Hepatocyte (in vitro differentiated cells): ENCODE measurements around the gene PRDX5. TPM values are rescaled to one million over a fixed set of nuclear protein-coding genes. Genes with fewer than 3 reads are reported as not detected.

Experiments used
- DNase-seq: peaks from one replicate; pipeline ENCODE4 v3.0.0-alpha.2; 2016; ENCODE audit warnings: low spot score
- H2AFZ ChIP-seq: fragments of 200-600 bp; sonication (generic); 2 replicates; pipeline ENCODE4 v1.6.0; 2016; ENCODE audit warnings: antibody characterized with exemption, mild to moderate bottlenecking
- H3K27ac ChIP-seq: fragments of 200-600 bp; sonication (generic); 2 replicates; pipeline ENCODE4 v1.5.1; 2016; ENCODE audit warnings: mild to moderate bottlenecking
- H3K27me3 ChIP-seq: fragments of 200-600 bp; sonication (generic); 2 replicates; pipeline ENCODE4 v1.6.1; 2016
- H3K36me3 ChIP-seq: fragments of 200-600 bp; sonication (generic); replicated peaks from 2 replicates; pipeline ENCODE4 v1.5.1; 2016; ENCODE audit warnings: low read depth; ENCODE audit not compliant: insufficient read depth
- H3K4me1 ChIP-seq: fragments of 200-600 bp; sonication (generic); 2 replicates; pipeline ENCODE4 v1.5.1; 2016; ENCODE audit warnings: mild to moderate bottlenecking, moderate library complexity; ENCODE audit not compliant: insufficient read depth
- H3K4me2 ChIP-seq: fragments of 200-600 bp; sonication (generic); 2 replicates; pipeline ENCODE4 v1.6.0; 2016
- H3K4me3 ChIP-seq: fragments of 200-600 bp; sonication (generic); 2 replicates; pipeline ENCODE4 v1.5.1; 2016; ENCODE audit warnings: mild to moderate bottlenecking
- H3K79me2 ChIP-seq: fragments of 200-600 bp; sonication (generic); 2 replicates; pipeline ENCODE4 v1.6.0; 2017; ENCODE audit warnings: mild to moderate bottlenecking
- H3K9me2 ChIP-seq: fragments of 200-600 bp; sonication (generic); replicated peaks from 2 replicates; pipeline ENCODE4 v1.6.0; 2017; ENCODE audit warnings: mild to moderate bottlenecking; ENCODE audit not compliant: insufficient read depth
- H3K9me3 ChIP-seq: fragments of 200-600 bp; sonication (generic); 2 replicates; pipeline ENCODE4 v1.5.1; 2016; ENCODE audit warnings: low read depth, mild to moderate bottlenecking
- H4K20me1 ChIP-seq: fragments of 200-600 bp; sonication (generic); 2 replicates; pipeline ENCODE4 v1.6.0; 2016; ENCODE audit warnings: mild to moderate bottlenecking; ENCODE audit not compliant: insufficient read depth, poor library complexity, severe bottlenecking
- EZH2 ChIP-seq: fragments of 200-600 bp; sonication (generic); IDR thresholded peaks from 2 replicates; pipeline ENCODE4 v1.6.1; 2016; ENCODE audit warnings: antibody characterized with exemption, mild to moderate bottlenecking, borderline replicate concordance
- EZH2phosphoT487 ChIP-seq: fragments of 200-600 bp; sonication (generic); IDR thresholded peaks from one replicate; pipeline ENCODE4 v1.6.1; 2018; ENCODE audit warnings: antibody characterized with exemption, mild to moderate bottlenecking, low read depth, moderate library complexity; ENCODE audit not compliant: unreplicated experiment, severe bottlenecking
- WGBS: methylation state at CpG from one replicate; pipeline ENCODE4 v1.1.6; 2016; ENCODE audit warnings: low lambda C conversion rate; ENCODE audit errors: missing lambda C conversion rate; 5-methylcytosine and 5-hydroxymethylcytosine counted together
- polyA plus RNA-seq: library from polyadenylated mRNA; unstranded; fragments of >200 nt; fragmentation: Nextera tagmentation; extraction: Ambion mirVana; gene quantifications from 2 replicates; pipeline ENCODE4 v1.2.1, GENCODE V29; 2016
- total RNA-seq: library from RNA; depleted of rRNA; stranded (reverse); fragments of >200 nt; gene quantifications from 2 replicates; pipeline ENCODE4 v1.2.3, GENCODE V29; 2014
- TF ChIP-seq, protein P1 (sequence below): fragments of 200-600 bp; sonication (generic); IDR thresholded peaks from 2 replicates; pipeline ENCODE4 v1.5.1; 2016; ENCODE audit warnings: antibody characterized with exemption, mild to moderate bottlenecking; ENCODE audit not compliant: poor library complexity

PRDX5 gene
- total and polyA plus RNA-seq, 2 experiments from 2014 or later = 267 to 517 TPM

DNA sequence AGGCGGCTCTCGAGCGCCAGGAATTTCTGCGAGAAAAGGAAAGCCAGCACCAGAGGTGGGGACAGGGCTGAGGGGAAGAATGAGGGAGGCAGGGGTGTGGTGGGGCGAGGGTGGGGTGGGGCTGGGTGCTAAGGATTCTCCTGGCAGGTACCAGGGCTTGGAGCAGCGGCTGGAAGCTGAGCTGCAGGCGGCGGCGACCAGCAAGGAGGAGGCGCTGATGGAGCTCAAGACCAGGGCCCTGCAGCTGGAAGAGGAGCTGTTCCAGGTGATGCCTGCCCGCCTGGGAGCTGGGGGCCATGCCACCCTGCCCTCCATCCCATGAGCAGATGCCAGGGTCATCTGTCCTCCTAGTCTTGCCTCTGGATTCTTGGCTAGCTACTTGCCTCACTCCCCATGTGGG lies 31.5 kb downstream of the PRDX5 start:
- 89% methylated on average over 6 of the region's 11 CpGs for WGBS
- TF ChIP-seq, protein P1, sequence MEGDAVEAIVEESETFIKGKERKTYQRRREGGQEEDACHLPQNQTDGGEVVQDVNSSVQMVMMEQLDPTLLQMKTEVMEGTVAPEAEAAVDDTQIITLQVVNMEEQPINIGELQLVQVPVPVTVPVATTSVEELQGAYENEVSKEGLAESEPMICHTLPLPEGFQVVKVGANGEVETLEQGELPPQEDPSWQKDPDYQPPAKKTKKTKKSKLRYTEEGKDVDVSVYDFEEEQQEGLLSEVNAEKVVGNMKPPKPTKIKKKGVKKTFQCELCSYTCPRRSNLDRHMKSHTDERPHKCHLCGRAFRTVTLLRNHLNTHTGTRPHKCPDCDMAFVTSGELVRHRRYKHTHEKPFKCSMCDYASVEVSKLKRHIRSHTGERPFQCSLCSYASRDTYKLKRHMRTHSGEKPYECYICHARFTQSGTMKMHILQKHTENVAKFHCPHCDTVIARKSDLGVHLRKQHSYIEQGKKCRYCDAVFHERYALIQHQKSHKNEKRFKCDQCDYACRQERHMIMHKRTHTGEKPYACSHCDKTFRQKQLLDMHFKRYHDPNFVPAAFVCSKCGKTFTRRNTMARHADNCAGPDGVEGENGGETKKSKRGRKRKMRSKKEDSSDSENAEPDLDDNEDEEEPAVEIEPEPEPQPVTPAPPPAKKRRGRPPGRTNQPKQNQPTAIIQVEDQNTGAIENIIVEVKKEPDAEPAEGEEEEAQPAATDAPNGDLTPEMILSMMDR = no peak
- TF ChIP-seq EZH2 (no peak), EZH2phosphoT487 (no peak)

DNA sequence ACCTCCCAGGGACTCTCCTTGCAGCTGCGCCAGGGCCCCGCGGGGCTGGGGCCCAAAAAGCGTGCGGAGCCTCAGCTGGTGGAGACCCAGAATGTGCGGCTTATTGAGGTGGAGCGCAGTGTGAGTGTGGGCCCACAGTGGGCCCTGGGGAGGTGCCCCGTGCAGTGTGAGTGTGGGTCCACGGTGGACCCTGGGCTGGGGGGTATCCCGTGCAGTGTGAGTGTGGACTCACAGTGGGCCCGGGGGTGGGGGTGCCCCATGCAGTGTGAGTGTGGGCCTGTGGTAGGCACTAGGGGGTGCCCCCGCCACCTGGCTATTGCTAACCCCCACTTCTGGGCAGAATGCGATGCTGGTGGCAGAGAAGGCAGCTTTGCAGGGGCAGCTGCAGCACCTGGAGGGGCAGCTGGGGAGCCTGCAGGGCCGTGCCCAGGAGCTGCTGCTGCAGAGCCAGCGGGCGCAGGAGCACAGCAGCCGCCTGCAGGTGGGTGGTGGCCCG lies 33.3 kb downstream of the PRDX5 start:
- TF ChIP-seq EZH2phosphoT487 = no peak
- TF ChIP-seq, protein P1 = no peak
- TF ChIP-seq EZH2 = no peak
- WGBS = 87% methylated on average over 18 of the region's 18 CpGs
- no peaks in the 10 kb centered on the region for H3K27me3 ChIP-seq

More for the DNA sequence above, 31.5 kb downstream of the PRDX5 start:
- Histone ChIP-seq H3K79me2 (no peaks in the 10 kb centered on the region), H3K36me3 (no peaks in the 10 kb centered on the region), H4K20me1 (no peaks in the 10 kb centered on the region), H2AFZ (no peak overlapping the region), H3K4me1 (no peaks in the 10 kb centered on the region), H3K9me3 (no peaks in the 10 kb centered on the region), H3K4me3 (no peak overlapping the region), H3K9me2 (no peaks in the 10 kb centered on the region), H3K4me2 (no peak overlapping the region), H3K27me3 (no peaks in the 10 kb centered on the region), H3K27ac (no peak overlapping the region)
- peak; percentile 3 for DNase-seq

DNA sequence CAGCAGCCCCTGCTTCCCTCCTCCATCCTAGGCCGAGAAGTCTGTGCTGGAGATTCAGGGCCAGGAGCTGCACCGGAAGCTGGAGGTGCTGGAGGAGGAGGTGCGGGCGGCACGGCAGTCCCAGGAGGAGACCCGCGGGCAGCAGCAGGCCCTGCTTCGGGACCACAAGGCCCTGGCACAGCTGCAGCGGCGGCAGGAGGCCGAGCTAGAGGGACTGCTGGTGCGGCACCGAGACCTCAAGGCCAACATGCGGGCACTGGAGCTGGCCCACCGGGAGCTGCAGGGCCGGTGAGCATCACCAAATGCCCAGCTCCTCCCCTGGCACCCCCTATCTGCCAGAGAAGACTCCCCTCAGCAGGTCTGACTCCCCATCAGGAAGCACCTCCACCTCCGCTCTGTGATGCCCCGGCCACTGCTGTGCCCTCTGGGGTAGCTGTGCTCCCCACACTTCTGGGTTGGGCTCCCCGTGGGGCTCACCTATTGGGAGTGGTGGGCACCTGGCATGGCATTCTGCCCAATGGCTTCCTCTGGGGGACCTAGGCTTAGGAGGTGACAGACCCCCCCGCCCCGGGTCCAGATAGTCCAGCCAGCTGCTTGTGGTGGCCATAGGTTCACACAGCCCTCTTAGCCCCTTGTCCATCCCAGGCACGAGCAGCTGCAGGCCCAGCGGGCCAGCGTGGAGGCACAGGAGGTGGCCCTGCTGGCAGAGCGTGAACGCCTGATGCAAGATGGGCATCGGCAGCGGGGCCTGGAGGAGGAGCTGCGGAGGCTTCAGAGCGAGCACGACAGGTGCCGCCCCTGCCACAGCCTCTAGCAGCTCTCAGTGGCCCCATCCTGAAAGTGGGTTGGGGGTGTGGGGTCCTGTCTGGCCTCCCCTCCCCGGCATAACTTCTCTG lies 34.4 kb downstream of the PRDX5 start:
- Histone ChIP-seq H3K4me1 (peaks cover 15% of the 10 kb centered on the region), H3K27me3 (no peaks in the 10 kb centered on the region), H3K36me3 (no peaks in the 10 kb centered on the region), H3K27ac (no peak overlapping the region), H3K79me2 (no peaks in the 10 kb centered on the region), H3K9me2 (no peaks in the 10 kb centered on the region), H4K20me1 (no peaks in the 10 kb centered on the region), H3K4me3 (no peak overlapping the region), H2AFZ (no peak overlapping the region), H3K9me3 (no peaks in the 10 kb centered on the region), H3K4me2 (no peak overlapping the region)
- peak; percentile 6 for DNase-seq
- TF ChIP-seq EZH2phosphoT487 (no peak), EZH2 (no peak)
- TF ChIP-seq, protein P1 = no peak
- 97% methylated on average over 32 of the region's 33 CpGs for WGBS

More for the DNA sequence above, 33.3 kb downstream of the PRDX5 start:
- peaks cover 8% of the 10 kb centered on the region for H3K4me1 ChIP-seq
- H3K9me2 ChIP-seq = no peaks in the 10 kb centered on the region
- H3K79me2 ChIP-seq = no peaks in the 10 kb centered on the region
- no peaks in the 10 kb centered on the region for H4K20me1 ChIP-seq
- H3K27ac ChIP-seq = no peak overlapping the region
- H3K4me2 ChIP-seq = no peak overlapping the region
- peak; percentile 3 for DNase-seq
- no peak overlapping the region for H3K4me3 ChIP-seq
- no peak overlapping the region for H2AFZ ChIP-seq
- no peaks in the 10 kb centered on the region for H3K9me3 ChIP-seq
- no peaks in the 10 kb centered on the region for H3K36me3 ChIP-seq
